GM12864 (cell line): ENCODE data around the gene RAB17.

Experiments
- DNase-seq: peaks from one replicate; pipeline ENCODE4 v3.0.0-alpha.2; 2011; ENCODE audit warnings: low read depth
- H3K4me3 ChIP-seq: 2 replicates; pipeline ENCODE4 v1.5.1; 2011; ENCODE audit warnings: mild to moderate bottlenecking, low read depth, low read length, control low read depth
- TF ChIP-seq, protein P1 (sequence below): IDR thresholded peaks from 2 replicates; pipeline ENCODE4 v1.5.1; 2011; ENCODE audit warnings: low read depth, mild to moderate bottlenecking, moderate library complexity, low read length, control low read depth, inconsistent platforms; ENCODE audit errors: missing control alignments

The RAB17 gene

DNA sequence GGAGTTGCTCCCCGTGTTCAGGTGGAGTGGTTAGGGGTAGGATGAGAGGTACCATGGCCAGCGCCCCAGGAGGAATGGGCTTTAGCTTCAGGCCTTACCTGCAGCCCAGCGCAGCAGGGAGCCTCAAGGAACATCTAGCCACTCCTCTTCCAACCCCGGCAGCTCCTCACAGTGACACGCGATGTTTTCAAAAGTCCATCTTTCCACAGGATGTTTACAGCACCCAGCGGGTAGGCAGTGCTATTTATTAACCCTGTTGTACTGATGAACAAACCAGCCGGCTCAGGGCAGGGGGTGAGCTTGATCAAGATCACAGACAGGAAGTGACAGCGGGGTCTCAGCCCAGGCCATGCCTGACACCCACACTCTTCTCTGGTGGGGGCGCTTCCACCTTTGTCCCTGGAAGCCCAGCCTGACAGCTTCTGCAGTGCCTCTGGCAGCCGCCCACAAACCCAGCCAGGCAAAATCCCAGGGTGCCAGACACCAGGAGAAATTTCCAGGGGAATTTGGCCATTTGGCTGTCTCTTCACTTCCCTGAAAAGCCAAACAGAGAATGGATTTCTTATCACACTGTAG lies 42.6 kb downstream of the RAB17 start:
- no peak overlapping the region for H3K4me3 ChIP-seq
- no peak for DNase-seq
- TF ChIP-seq, protein P1, sequence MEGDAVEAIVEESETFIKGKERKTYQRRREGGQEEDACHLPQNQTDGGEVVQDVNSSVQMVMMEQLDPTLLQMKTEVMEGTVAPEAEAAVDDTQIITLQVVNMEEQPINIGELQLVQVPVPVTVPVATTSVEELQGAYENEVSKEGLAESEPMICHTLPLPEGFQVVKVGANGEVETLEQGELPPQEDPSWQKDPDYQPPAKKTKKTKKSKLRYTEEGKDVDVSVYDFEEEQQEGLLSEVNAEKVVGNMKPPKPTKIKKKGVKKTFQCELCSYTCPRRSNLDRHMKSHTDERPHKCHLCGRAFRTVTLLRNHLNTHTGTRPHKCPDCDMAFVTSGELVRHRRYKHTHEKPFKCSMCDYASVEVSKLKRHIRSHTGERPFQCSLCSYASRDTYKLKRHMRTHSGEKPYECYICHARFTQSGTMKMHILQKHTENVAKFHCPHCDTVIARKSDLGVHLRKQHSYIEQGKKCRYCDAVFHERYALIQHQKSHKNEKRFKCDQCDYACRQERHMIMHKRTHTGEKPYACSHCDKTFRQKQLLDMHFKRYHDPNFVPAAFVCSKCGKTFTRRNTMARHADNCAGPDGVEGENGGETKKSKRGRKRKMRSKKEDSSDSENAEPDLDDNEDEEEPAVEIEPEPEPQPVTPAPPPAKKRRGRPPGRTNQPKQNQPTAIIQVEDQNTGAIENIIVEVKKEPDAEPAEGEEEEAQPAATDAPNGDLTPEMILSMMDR = no peak

DNA sequence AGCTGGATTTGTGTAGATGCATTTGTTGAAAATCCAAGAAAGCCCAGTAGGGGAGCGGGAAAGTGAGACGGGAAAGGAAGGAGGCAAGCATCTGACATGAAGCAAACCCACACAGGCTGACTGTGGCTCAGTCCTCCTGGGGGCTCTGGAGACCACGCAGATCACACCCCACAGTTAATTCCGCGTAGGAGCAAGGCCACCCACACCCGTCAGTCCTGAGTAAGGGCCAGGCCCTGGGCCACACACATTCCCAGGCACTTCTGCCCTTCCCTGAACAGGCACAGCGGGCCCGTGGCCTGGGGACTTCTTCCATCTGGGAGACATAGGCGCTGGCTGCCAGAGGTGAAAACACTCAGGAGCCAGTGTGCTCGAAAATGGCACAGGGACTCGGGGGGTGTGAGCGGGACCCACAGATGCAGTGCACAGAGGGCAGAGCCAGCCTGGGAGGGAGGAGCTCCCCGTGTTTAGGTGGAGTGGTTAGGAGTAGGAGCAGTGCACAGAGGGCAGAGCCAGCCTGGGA lies 43.6 kb downstream of the RAB17 start:
- TF ChIP-seq, protein P1 = no peak
- no peak for DNase-seq
- no peak overlapping the region for H3K4me3 ChIP-seq

DNA sequence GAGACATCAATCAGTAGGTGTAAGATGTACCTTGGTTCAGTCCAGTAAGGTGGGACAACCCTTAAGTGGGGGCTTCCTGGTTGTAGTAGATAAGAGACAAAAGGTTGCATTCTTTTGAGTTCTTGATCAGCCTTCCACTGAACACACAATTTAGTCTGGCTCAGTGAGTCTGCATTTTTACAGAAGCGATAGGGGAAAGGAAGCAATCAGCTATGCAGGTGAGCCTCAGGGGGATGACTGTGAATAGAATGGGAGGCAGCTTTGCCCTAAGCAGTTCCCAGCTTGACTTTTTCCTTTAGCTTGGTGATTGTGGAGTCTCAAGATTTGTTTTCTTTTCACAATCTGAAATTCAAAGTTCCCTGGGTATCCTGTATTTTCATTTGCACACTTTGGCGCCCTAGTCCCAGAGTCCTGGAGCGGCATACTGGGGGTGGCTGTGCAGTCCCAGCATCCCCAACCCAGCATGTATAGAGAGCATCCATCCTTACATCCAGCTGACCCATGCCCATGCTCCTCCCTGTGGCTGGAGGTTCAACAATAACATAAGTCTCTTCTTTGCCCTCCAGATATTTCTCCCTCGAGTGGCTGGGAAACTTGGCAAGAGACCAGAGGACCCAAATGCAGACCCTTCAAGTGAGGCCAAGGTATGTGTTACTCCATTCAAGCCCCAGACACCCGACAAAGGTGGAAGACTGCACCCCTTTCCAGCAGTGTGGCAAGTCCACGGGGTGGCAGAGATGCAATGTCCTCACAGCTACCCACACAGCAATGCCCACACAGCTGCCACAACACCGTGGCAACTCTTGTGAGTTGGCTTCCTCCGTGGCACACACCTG lies 44.3 kb downstream of the RAB17 start:
- H3K4me3 ChIP-seq = no peak overlapping the region
- TF ChIP-seq, protein P1 = no peak
- DNase-seq = no peak

DNA sequence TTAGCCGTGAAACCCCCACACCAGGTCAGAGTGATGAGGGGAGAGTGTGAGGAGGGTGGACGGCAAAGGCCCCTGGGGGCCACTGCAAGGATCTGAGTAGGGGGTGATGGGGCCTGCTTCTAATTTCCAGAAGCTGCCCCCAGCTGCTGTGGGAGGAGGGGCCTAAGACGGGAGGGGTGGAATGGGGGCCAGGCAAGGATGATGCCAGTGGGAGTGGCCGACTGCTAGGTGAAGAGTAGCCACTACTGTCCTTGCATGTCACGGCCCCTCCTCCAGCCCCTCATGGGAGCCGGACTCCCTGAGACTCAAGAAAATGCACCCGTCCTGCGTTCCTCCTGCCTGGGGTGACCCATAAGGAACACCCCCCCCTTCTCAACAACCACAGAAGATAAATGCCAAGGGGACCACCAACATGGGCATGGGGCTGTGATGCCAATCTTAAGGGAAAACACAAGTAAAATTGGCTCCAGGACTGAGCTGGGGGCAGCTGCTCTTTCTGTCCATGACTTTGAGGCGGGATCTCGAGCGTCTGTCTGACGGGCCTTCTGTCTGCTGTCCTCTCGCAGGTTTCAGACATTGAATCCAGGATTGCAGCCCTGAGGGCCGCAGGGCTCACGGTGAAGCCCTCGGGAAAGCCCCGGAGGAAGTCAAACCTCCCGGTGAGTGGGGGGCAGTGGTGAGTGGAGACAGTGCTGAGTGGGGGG lies 48.4 kb downstream of the RAB17 start:
- no peak for DNase-seq
- H3K4me3 ChIP-seq = no peak overlapping the region
- TF ChIP-seq, protein P1 = no peak

DNA sequence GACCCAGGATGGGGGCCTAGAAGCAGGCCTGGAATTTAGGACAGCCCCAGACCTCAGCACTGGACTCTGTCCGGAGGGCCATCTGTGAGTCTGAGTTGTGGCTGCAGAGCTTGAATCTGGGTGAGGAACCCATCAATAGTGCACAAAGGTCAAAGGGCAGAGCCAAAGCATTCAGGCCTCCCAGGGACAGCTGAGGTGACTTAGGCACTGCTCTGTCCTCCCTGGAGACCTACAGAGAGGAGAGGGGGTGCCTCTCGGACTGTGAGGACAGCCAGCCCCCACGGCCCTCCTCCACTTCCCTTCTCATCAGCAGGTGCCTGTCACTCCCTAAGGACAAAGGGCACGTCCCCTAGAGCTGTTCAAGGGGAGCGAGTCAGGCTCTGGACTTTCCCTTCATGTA lies 49.3 kb downstream of the RAB17 start:
- H3K4me3 ChIP-seq = no peak overlapping the region
- TF ChIP-seq, protein P1 = no peak
- no peak for DNase-seq

DNA sequence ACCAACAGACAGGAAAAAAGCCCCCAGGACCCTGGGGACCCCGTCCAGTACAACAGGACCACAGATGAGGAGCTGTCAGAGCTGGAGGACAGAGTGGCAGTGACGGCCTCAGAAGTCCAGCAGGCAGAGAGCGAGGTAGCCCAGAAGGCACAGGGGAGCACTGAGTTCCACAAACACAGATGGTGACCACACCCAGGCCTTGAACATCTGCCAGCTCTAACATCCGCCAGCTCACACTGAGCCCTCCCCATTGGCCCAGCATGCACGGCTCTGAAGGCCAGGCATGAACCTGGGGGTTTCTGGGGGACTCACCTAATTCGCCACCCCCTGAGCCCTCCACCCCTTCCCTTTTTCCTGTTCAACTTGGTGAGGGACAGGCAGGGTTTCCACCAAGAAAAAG lies 49.7 kb downstream of the RAB17 start:
- TF ChIP-seq, protein P1 = no peak
- no peak for DNase-seq
- no peak overlapping the region for H3K4me3 ChIP-seq
